ENCODE results near the gene TRIM62. TPM values are rescaled to one million over a fixed set of nuclear protein-coding genes. Genes with fewer than 3 reads are reported as not detected.
A peak's percentile ranks its signal among the peaks of the same experiment; 100 is the strongest.

Gene TRIM62
- total RNA-seq, 1 donor from 2014 or later: 14.0 TPM

- H3K36me3 Mint-ChIP-seq: peaks cover 35% of the 10 kb centered on the region
- H3K27ac Mint-ChIP-seq: no peak overlapping the region
- no peak for DNase-seq (ENCODE audit: extremely low spot score, unreplicated experiment)
- H3K27me3 Mint-ChIP-seq: no peaks in the 10 kb centered on the region
- H3K4me3 Mint-ChIP-seq: no peak overlapping the region
- H3K4me1 Mint-ChIP-seq (ENCODE audit: unreplicated experiment): peaks cover 46% of the 10 kb centered on the region
- no peaks in the 10 kb centered on the region for H3K9me3 Mint-ChIP-seq
- no peak for TF ChIP-seq CTCF (conservative IDR thresholded peaks at IDR 0.05)
Observed at GRCh38 chr1:33157131-33157530, 24.7 kb downstream of the TRIM62 start.

GRCh38 chr1:33155877-33156538 lies 25.8 kb downstream of the TRIM62 start:
- Mint-ChIP-seq H3K27ac (peak overlapping the region; percentile 5), H3K36me3 (peaks cover 30% of the 10 kb centered on the region), H3K4me3 (no peak overlapping the region), H3K9me3 (no peaks in the 10 kb centered on the region), H3K4me1 (ENCODE audit: unreplicated experiment) (peaks cover 45% of the 10 kb centered on the region), H3K27me3 (no peaks in the 10 kb centered on the region)
- no peak for TF ChIP-seq CTCF (conservative IDR thresholded peaks at IDR 0.05)
- no peak for DNase-seq (ENCODE audit: extremely low spot score, unreplicated experiment)

GRCh38 chr1:33153650-33154049 lies 28.2 kb downstream of the TRIM62 start:
- peaks cover 27% of the 10 kb centered on the region for H3K36me3 Mint-ChIP-seq
- H3K9me3 Mint-ChIP-seq: no peaks in the 10 kb centered on the region
- no peak for DNase-seq (ENCODE audit: extremely low spot score, unreplicated experiment)
- peaks cover 49% of the 10 kb centered on the region for H3K4me1 Mint-ChIP-seq (ENCODE audit: unreplicated experiment)
- no peak for TF ChIP-seq CTCF (conservative IDR thresholded peaks at IDR 0.05)
- H3K27me3 Mint-ChIP-seq: no peaks in the 10 kb centered on the region
- H3K27ac Mint-ChIP-seq: no peak overlapping the region
- no peak overlapping the region for H3K4me3 Mint-ChIP-seq

GRCh38 chr1:33152685-33153432 lies 29.0 kb downstream of the TRIM62 start:
- no peak overlapping the region for H3K27ac Mint-ChIP-seq
- no peaks in the 10 kb centered on the region for H3K9me3 Mint-ChIP-seq
- peaks cover 49% of the 10 kb centered on the region for H3K4me1 Mint-ChIP-seq (ENCODE audit: unreplicated experiment)
- no peak for DNase-seq (ENCODE audit: extremely low spot score, unreplicated experiment)
- no peaks in the 10 kb centered on the region for H3K27me3 Mint-ChIP-seq
- peak overlapping the region; percentile 54 for H3K4me3 Mint-ChIP-seq
- no peak for TF ChIP-seq CTCF (conservative IDR thresholded peaks at IDR 0.05)
- H3K36me3 Mint-ChIP-seq: peaks cover 27% of the 10 kb centered on the region

GRCh38 chr1:33151116-33151515 lies 30.7 kb downstream of the TRIM62 start:
- Mint-ChIP-seq H3K27me3 (no peaks in the 10 kb centered on the region), H3K36me3 (peaks cover 20% of the 10 kb centered on the region), H3K9me3 (no peaks in the 10 kb centered on the region), H3K27ac (peak overlapping the region; percentile 68), H3K4me1 (ENCODE audit: unreplicated experiment) (peaks cover 44% of the 10 kb centered on the region), H3K4me3 (peak overlapping the region; percentile 25)
- DNase-seq (ENCODE audit: extremely low spot score, unreplicated experiment): no peak
- TF ChIP-seq CTCF (conservative IDR thresholded peaks at IDR 0.05): no peak
